Measurements from ENCODE around the gene CHST15.

DNA sequence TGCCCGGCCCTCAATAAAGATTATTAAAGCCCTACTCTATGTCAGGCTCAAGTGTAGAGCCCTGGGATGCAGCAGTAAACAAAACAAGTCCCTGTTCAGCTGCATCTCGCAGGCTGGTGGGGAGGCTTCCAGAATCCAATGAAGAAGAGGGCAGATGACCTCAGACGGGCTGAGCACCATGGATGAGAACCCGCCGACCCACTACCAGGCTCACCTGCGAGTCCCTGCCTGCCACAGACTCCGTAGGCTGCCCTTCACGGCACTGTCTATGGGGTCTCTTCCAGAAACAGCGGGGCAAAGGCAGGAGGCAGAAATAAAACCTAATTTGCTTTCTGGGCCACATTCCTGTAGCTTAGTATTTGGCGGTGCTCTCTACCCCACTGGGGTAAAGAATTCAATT, 22.7 kb downstream of the CHST15 start:
- TF ChIP-seq, protein P1, sequence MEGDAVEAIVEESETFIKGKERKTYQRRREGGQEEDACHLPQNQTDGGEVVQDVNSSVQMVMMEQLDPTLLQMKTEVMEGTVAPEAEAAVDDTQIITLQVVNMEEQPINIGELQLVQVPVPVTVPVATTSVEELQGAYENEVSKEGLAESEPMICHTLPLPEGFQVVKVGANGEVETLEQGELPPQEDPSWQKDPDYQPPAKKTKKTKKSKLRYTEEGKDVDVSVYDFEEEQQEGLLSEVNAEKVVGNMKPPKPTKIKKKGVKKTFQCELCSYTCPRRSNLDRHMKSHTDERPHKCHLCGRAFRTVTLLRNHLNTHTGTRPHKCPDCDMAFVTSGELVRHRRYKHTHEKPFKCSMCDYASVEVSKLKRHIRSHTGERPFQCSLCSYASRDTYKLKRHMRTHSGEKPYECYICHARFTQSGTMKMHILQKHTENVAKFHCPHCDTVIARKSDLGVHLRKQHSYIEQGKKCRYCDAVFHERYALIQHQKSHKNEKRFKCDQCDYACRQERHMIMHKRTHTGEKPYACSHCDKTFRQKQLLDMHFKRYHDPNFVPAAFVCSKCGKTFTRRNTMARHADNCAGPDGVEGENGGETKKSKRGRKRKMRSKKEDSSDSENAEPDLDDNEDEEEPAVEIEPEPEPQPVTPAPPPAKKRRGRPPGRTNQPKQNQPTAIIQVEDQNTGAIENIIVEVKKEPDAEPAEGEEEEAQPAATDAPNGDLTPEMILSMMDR (IDR thresholded peaks at IDR 0.05; ENCODE audit: poor library complexity, severe bottlenecking): no peak
- TF ChIP-seq POLR2AphosphoS5 (IDR thresholded peaks at IDR 0.05) (no peak), RAD21 (conservative IDR thresholded peaks at IDR 0.05) (no peak)
- TF ChIP-seq, protein P2, sequence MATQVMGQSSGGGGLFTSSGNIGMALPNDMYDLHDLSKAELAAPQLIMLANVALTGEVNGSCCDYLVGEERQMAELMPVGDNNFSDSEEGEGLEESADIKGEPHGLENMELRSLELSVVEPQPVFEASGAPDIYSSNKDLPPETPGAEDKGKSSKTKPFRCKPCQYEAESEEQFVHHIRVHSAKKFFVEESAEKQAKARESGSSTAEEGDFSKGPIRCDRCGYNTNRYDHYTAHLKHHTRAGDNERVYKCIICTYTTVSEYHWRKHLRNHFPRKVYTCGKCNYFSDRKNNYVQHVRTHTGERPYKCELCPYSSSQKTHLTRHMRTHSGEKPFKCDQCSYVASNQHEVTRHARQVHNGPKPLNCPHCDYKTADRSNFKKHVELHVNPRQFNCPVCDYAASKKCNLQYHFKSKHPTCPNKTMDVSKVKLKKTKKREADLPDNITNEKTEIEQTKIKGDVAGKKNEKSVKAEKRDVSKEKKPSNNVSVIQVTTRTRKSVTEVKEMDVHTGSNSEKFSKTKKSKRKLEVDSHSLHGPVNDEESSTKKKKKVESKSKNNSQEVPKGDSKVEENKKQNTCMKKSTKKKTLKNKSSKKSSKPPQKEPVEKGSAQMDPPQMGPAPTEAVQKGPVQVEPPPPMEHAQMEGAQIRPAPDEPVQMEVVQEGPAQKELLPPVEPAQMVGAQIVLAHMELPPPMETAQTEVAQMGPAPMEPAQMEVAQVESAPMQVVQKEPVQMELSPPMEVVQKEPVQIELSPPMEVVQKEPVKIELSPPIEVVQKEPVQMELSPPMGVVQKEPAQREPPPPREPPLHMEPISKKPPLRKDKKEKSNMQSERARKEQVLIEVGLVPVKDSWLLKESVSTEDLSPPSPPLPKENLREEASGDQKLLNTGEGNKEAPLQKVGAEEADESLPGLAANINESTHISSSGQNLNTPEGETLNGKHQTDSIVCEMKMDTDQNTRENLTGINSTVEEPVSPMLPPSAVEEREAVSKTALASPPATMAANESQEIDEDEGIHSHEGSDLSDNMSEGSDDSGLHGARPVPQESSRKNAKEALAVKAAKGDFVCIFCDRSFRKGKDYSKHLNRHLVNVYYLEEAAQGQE (IDR thresholded peaks at IDR 0.05; ENCODE audit: borderline replicate concordance): no peak
